AG09309 (cell line): ENCODE data around the gene FGF10.

Experiments used
- DNase-seq: peaks from one replicate; pipeline ENCODE4 v3.0.0-alpha.2; 2010; ENCODE audit warnings: low read depth
- H3K4me3 ChIP-seq: 2 replicates; pipeline ENCODE4 v1.5.1; 2011; ENCODE audit warnings: mild to moderate bottlenecking, low read depth, low read length, moderate library complexity; ENCODE audit not compliant: control insufficient read depth
- CTCF ChIP-seq: IDR thresholded peaks from 2 replicates; pipeline ENCODE4 v1.5.1; 2011; ENCODE audit warnings: mild to moderate bottlenecking, low read depth, low read length, inconsistent platforms; ENCODE audit not compliant: insufficient read depth, control insufficient read depth; ENCODE audit errors: missing control alignments

FGF10 gene

GRCh38 chr5:44318883-44319282, 70.3 kb downstream of the FGF10 start:
- no peak for TF ChIP-seq CTCF
- DNase-seq = no peak
- no peak overlapping the region for H3K4me3 ChIP-seq

GRCh38 chr5:44312374-44312773, 76.8 kb downstream of the FGF10 start:
- no peak for DNase-seq
- H3K4me3 ChIP-seq = no peak overlapping the region
- no peak for TF ChIP-seq CTCF

GRCh38 chr5:44300551-44300950, 88.7 kb downstream of the FGF10 start:
- H3K4me3 ChIP-seq = no peak overlapping the region
- DNase-seq = no peak
- TF ChIP-seq CTCF = no peak

- no peak overlapping the region for H3K4me3 ChIP-seq
- no peak for TF ChIP-seq CTCF
- DNase-seq = no peak
Measured at GRCh38 chr5:44299394-44299793, 89.8 kb downstream of the FGF10 start.

- no peak overlapping the region for H3K4me3 ChIP-seq
- TF ChIP-seq CTCF = no peak
- no peak for DNase-seq
Measured at GRCh38 chr5:44294516-44294915, 94.7 kb downstream of the FGF10 start.

GRCh38 chr5:44292736-44293135, 96.5 kb downstream of the FGF10 start:
- DNase-seq = no peak
- TF ChIP-seq CTCF = no peak
- no peak overlapping the region for H3K4me3 ChIP-seq

- no peak for DNase-seq
- TF ChIP-seq CTCF = no peak
- no peak overlapping the region for H3K4me3 ChIP-seq
Measured at GRCh38 chr5:44278469-44278868, 110.8 kb downstream of the FGF10 start.
